SK-N-SH treated with all-trans-retinoic acid at 6 μM for 48 hours (cell line): ENCODE measurements around the gene CDH8.

Source experiments
- ATAC-seq: fragments of 200-7000 bp; cut with Tn5 transposase; 3 replicates; pipeline ENCODE4 v1.9.1; 2020; ENCODE audit warnings: mild to moderate bottlenecking, moderate library complexity
- ARNTL ChIP-seq: fragments of 450-650 bp; formaldehyde crosslinking; IDR thresholded peaks from 2 replicates; pipeline ENCODE4 v1.5.0; 2020; ENCODE audit warnings: low read depth, mild to moderate bottlenecking, moderate library complexity, borderline replicate concordance
- BACH2 ChIP-seq: fragments of 250-450 bp; sonication (Bioruptor Pico); IDR thresholded peaks from 2 replicates; pipeline ENCODE4 v1.9.0; 2021; ENCODE audit warnings: mild to moderate bottlenecking, borderline replicate concordance
- CREB5 ChIP-seq: fragments of 250-450 bp; sonication (Bioruptor Pico); IDR thresholded peaks from 2 replicates; pipeline ENCODE4 v1.5.1; 2020; ENCODE audit warnings: low read depth, mild to moderate bottlenecking, moderate library complexity
- CSDC2 ChIP-seq: fragments of 250-450 bp; sonication (Bioruptor Pico); IDR thresholded peaks from 2 replicates; pipeline ENCODE4 v1.5.0; 2020; ENCODE audit warnings: mild to moderate bottlenecking, moderate library complexity
- CSRNP3 ChIP-seq: fragments of 250-450 bp; sonication (Bioruptor Pico); IDR thresholded peaks from 2 replicates; pipeline ENCODE4 v1.5.1; 2021; ENCODE audit warnings: mild to moderate bottlenecking, moderate library complexity
- ESRRG ChIP-seq: fragments of 250-450 bp; sonication (Bioruptor Pico); IDR thresholded peaks from 2 replicates; pipeline ENCODE4 v1.6.1; 2021; ENCODE audit warnings: mild to moderate bottlenecking
- GLIS3 ChIP-seq: fragments of 250-450 bp; sonication (Bioruptor Pico); IDR thresholded peaks from 2 replicates; pipeline ENCODE4 v1.5.0; 2020; ENCODE audit warnings: mild to moderate bottlenecking, moderate library complexity
- ISL1 ChIP-seq: fragments of 250-450 bp; sonication (Bioruptor Pico); IDR thresholded peaks from 2 replicates; pipeline ENCODE4 v2.1.2; 2022; ENCODE audit warnings: mild to moderate bottlenecking, moderate library complexity
- OSR1 ChIP-seq: fragments of 250-450 bp; sonication (Bioruptor Pico); IDR thresholded peaks from 2 replicates; pipeline ENCODE4 v1.8.0; 2022; ENCODE audit warnings: moderate library complexity, mild to moderate bottlenecking, inconsistent platforms
- PATZ1 ChIP-seq: fragments of 250-450 bp; sonication (Bioruptor Pico); IDR thresholded peaks from 2 replicates; pipeline ENCODE4 v1.8.0; 2020; ENCODE audit warnings: mild to moderate bottlenecking, moderate library complexity, borderline replicate concordance
- POU6F1 ChIP-seq: fragments of 250-450 bp; sonication (Bioruptor Pico); IDR thresholded peaks from 2 replicates; pipeline ENCODE4 v1.8.0; 2021; ENCODE audit warnings: low read depth, mild to moderate bottlenecking, moderate library complexity, borderline replicate concordance
- RARB ChIP-seq: fragments of 250-450 bp; sonication (Bioruptor Pico); IDR thresholded peaks from 2 replicates; pipeline ENCODE4 v1.8.0; 2021; ENCODE audit warnings: mild to moderate bottlenecking, moderate library complexity
- SNAI2 ChIP-seq: fragments of 250-450 bp; sonication (Bioruptor Pico); IDR thresholded peaks from 2 replicates; pipeline ENCODE4 v1.5.0; 2020; ENCODE audit warnings: mild to moderate bottlenecking, moderate library complexity
- TCF4 ChIP-seq: fragments of 250-450 bp; sonication (Bioruptor Pico); IDR thresholded peaks from 2 replicates; pipeline ENCODE4 v1.8.0; 2021; ENCODE audit warnings: mild to moderate bottlenecking, moderate library complexity, borderline replicate concordance
- TOX ChIP-seq: fragments of 250-450 bp; sonication (Bioruptor Pico); IDR thresholded peaks from 2 replicates; pipeline ENCODE4 v1.8.0; 2021; ENCODE audit warnings: mild to moderate bottlenecking, moderate library complexity, borderline replicate concordance
- TSHZ2 ChIP-seq: fragments of 250-450 bp; sonication (Bioruptor Pico); IDR thresholded peaks from 2 replicates; pipeline ENCODE4 v1.5.0; 2020; ENCODE audit warnings: mild to moderate bottlenecking, moderate library complexity
- ZC3H10 ChIP-seq: fragments of 250-450 bp; sonication (Bioruptor Pico); IDR thresholded peaks from 2 replicates; pipeline ENCODE4 v1.5.1; 2021; ENCODE audit warnings: mild to moderate bottlenecking, moderate library complexity
- ZFP3 ChIP-seq: fragments of 250-450 bp; sonication (Bioruptor Pico); IDR thresholded peaks from 2 replicates; pipeline ENCODE4 v1.5.0; 2020; ENCODE audit warnings: mild to moderate bottlenecking, moderate library complexity
- ZFP30 ChIP-seq: fragments of 450-650 bp; formaldehyde crosslinking; IDR thresholded peaks from 2 replicates; pipeline ENCODE4 v1.5.0; 2022; ENCODE audit warnings: mild to moderate bottlenecking, moderate library complexity
- ZNF565 ChIP-seq: fragments of 450-650 bp; formaldehyde crosslinking; conservative IDR thresholded peaks from 2 replicates; pipeline ENCODE4 v1.5.0; 2020; ENCODE audit warnings: low read depth, mild to moderate bottlenecking, moderate library complexity

The CDH8 gene

GRCh38 chr16:62046801-62047200 lies 10.6 kb upstream of the CDH8 start:
- TF ChIP-seq ARNTL: no peak
- no peak for TF ChIP-seq GLIS3 (CRISPR knock-in tag)
- no peak for TF ChIP-seq TSHZ2
- TF ChIP-seq TOX (CRISPR knock-in tag): no peak
- TF ChIP-seq BACH2: no peak
- no peak for TF ChIP-seq CSRNP3 (CRISPR knock-in tag)
- TF ChIP-seq RARB (CRISPR knock-in tag): no peak
- no peak for TF ChIP-seq ISL1 (CRISPR knock-in tag)
- TF ChIP-seq, all 23 proteins: peak for 0
- ATAC-seq: no peak

GRCh38 chr16:62041401-62041800 lies 5.2 kb upstream of the CDH8 start:
- ATAC-seq: peak; percentile 33; the same call in 1 of the 3 replicates
- TF ChIP-seq ZC3H10 (CRISPR knock-in tag) (no peak), ESRRG (CRISPR knock-in tag) (no peak), TSHZ2 (no peak), ZFP30 (no peak), CREB5 (CRISPR knock-in tag) (no peak), PATZ1 (CRISPR knock-in tag) (no peak), ISL1 (CRISPR knock-in tag) (no peak), POU6F1 (CRISPR knock-in tag) (no peak), OSR1 (CRISPR knock-in tag) (no peak), ZFP3 (CRISPR knock-in tag) (no peak), TOX (CRISPR knock-in tag) (no peak), CSRNP3 (CRISPR knock-in tag) (no peak), ARNTL (no peak), CSDC2 (CRISPR knock-in tag) (no peak), TCF4 (no peak), SNAI2 (CRISPR knock-in tag) (no peak), BACH2 (no peak), ZNF565 (CRISPR knock-in tag) (no peak), GLIS3 (CRISPR knock-in tag) (no peak)
